K562 (cell line): ENCODE data around the gene FBRS. TPM values are rescaled to one million over a fixed set of nuclear protein-coding genes. Genes with fewer than 3 reads are reported as not detected.

ENCODE experiments used
- AFF4 ChIP-seq: sonication (generic); formaldehyde crosslinking; IDR thresholded peaks from 2 replicates; pipeline ENCODE4 v1.8.0; 2023; ENCODE audit warnings: mild to moderate bottlenecking, missing genetic modification reagents
- BRCA1 ChIP-seq, 2 experiments: fragments of 450-650 bp in 1 of 2; sonication (generic) in 1 of 2; formaldehyde crosslinking in 1 of 2; IDR thresholded peaks; 2 replicates each; pipeline versions ENCODE4 v1.5.0 to v1.6.1; 2017 to 2020; ENCODE audit warnings: mild to moderate bottlenecking in 1 of 2, missing genetic modification reagents in 1 of 2
- CREB5 ChIP-seq: fragments of 250-450 bp; sonication (Bioruptor Pico); IDR thresholded peaks from 2 replicates; pipeline ENCODE4 v1.5.0; 2020; ENCODE audit warnings: mild to moderate bottlenecking
- CTBP1 ChIP-seq: fragments of 450-650 bp; IDR thresholded peaks from 2 replicates; pipeline ENCODE4 v1.6.1; 2016; ENCODE audit warnings: borderline replicate concordance
- EP300 ChIP-seq: IDR thresholded peaks from 2 replicates; pipeline ENCODE4 v1.6.1; 2012; ENCODE audit warnings: low read length, improper control_type of control experiment
- FOSL1 ChIP-seq: fragments of 200-800 bp; sonication (Bioruptor generic); conservative IDR thresholded peaks from 2 replicates; pipeline ENCODE4 v1.6.1; 2016; ENCODE audit warnings: missing genetic modification characterization, missing compliant biosample characterization
- FOXM1 ChIP-seq, 2 experiments: fragments of 450-650 bp in 1 of 2; sonication (generic) in 1 of 2; formaldehyde crosslinking in 1 of 2; IDR thresholded peaks; 2 replicates each; pipeline versions ENCODE4 v1.6.1 to v1.9.0; 2017 to 2022; ENCODE audit warnings: low read depth in 2 of 2, mild to moderate bottlenecking in 2 of 2, missing genetic modification reagents in 1 of 2, moderate library complexity in 1 of 2
- JUN ChIP-seq, 2 experiments: sonication (generic) in 1 of 2; formaldehyde crosslinking in 1 of 2; IDR thresholded peaks; 2 replicates each; pipeline versions ENCODE4 v1.6.1 to v1.8.0; 2012 to 2022; ENCODE audit warnings: borderline replicate concordance in 2 of 2, mild to moderate bottlenecking in 2 of 2, improper control_type of control experiment in 1 of 2, low read depth in 1 of 2, low read length in 1 of 2, missing genetic modification reagents in 1 of 2
- LCOR ChIP-seq: sonication (generic); formaldehyde crosslinking; IDR thresholded peaks from 2 replicates; pipeline ENCODE4 v1.8.0; 2022; ENCODE audit warnings: mild to moderate bottlenecking, missing genetic modification reagents
- NEUROD1 ChIP-seq: fragments of 150-350 bp; IDR thresholded peaks from 2 replicates; pipeline ENCODE4 v1.6.1; 2014; ENCODE audit warnings: borderline replicate concordance, low read length, low read depth; ENCODE audit not compliant: partially characterized antibody
- NR3C1 ChIP-seq: sonication (generic); formaldehyde crosslinking; IDR thresholded peaks from 2 replicates; pipeline ENCODE4 v1.8.1; 2022; ENCODE audit warnings: missing genetic modification reagents
- OTX1 ChIP-seq: fragments of 450-650 bp; formaldehyde crosslinking; IDR thresholded peaks from 2 replicates; pipeline ENCODE4 v1.4.0; 2022; ENCODE audit warnings: mild to moderate bottlenecking
- PHF20 ChIP-seq: fragments of 450-650 bp; IDR thresholded peaks from 2 replicates; pipeline ENCODE4 v1.6.1; 2018; ENCODE audit not compliant: partially characterized antibody
- PHTF2 ChIP-seq: fragments of 250-450 bp; sonication (Bioruptor Pico); IDR thresholded peaks from 2 replicates; pipeline ENCODE4 v1.5.0; 2021; ENCODE audit warnings: mild to moderate bottlenecking
- TCF3 ChIP-seq: sonication (generic); formaldehyde crosslinking; IDR thresholded peaks from 2 replicates; pipeline ENCODE4 v1.4.0; 2020; ENCODE audit warnings: mild to moderate bottlenecking, missing genetic modification reagents
- VEZF1 ChIP-seq: fragments of 200-800 bp; sonication (Bioruptor generic); IDR thresholded peaks from 2 replicates; pipeline ENCODE4 v1.6.1; 2017; ENCODE audit warnings: missing genetic modification characterization, missing compliant biosample characterization
- ZBTB1 ChIP-seq: sonication (generic); formaldehyde crosslinking; IDR thresholded peaks from 2 replicates; pipeline ENCODE4 v1.8.1; 2023; ENCODE audit warnings: missing genetic modification reagents, low read depth, mild to moderate bottlenecking, borderline replicate concordance
- ZC3H8 ChIP-seq: fragments of 450-650 bp; IDR thresholded peaks from 2 replicates; pipeline ENCODE4 v1.6.1; 2017
- ZNF253 ChIP-seq: fragments of 250-450 bp; sonication (Bioruptor Pico); conservative IDR thresholded peaks from 2 replicates; pipeline ENCODE4 v1.6.1; 2021; ENCODE audit warnings: mild to moderate bottlenecking
- ZNF668 ChIP-seq: fragments of 250-450 bp; sonication (Bioruptor Pico); IDR thresholded peaks from 2 replicates; pipeline ENCODE4 v1.8.0; 2022; ENCODE audit warnings: mild to moderate bottlenecking, inconsistent platforms
- polyA plus RNA-seq, 8 experiments: library from polyadenylated mRNA; depleted of rRNA in 4 of 8; stranded (reverse) in 5 of 8; unstranded in 3 of 8; fragments of >200 nt; fragmentation: Nextera tagmentation in 2 of 8; fragmentation: Illumina TruSeq in 1 of 8; extraction: Ambion mirVana in 2 of 8; extraction: Trizol in 1 of 8; gene quantifications; 2 replicates each; pipeline versions ENCODE4 v1.2.1 to v1.2.3, GENCODE V29; 2011 to 2014; ENCODE audit warnings: inconsistent platforms in 1 of 8, missing spikeins in 1 of 8
- total RNA-seq, 7 experiments: library from RNA; depleted of rRNA in 6 of 7; stranded (reverse); fragments of >200 nt in 6 of 7; fragmentation: Illumina TruSeq in 2 of 7; extraction: Trizol in 2 of 7; gene quantifications; 2 replicates each; pipeline versions ENCODE4 v1.2.1 to v1.2.3, GENCODE V29; 2011 to 2021; ENCODE audit warnings: low replicate concordance in 1 of 7

Gene FBRS
- total and polyA plus RNA-seq, 9 of the 15 experiments (the other 6 are each of a cell fraction or from before 2014, with no cell fraction given): 0.32 to 59.5 (median 13.1) TPM

- TF ChIP-seq AFF4 (peak; percentile 23; the same call in 1 of the 2 replicates), TCF3 (CRISPR knock-in tag) (no peak), ZC3H8 (0 out of 2 replicates have a peak, but pooled peaks have one; percentile 45), ZBTB1 (CRISPR knock-in tag) (peak; percentile 97), OTX1 (CRISPR knock-in tag) (peak; percentile 68; the same call in 1 of the 2 replicates), PHTF2 (CRISPR knock-in tag) (no peak), FOXM1 (IDR thresholded peaks at IDR 0.05; ENCODE audit: low read depth) (peak; percentile 55; the same call in 1 of the 2 replicates), FOXM1 (CRISPR knock-in tag; IDR thresholded peaks at IDR 0.05; ENCODE audit: low read depth) (peak; percentile 59), NEUROD1 (peak; percentile 77), CREB5 (CRISPR knock-in tag) (no peak), ZNF253 (CRISPR knock-in tag) (no peak), VEZF1 (CRISPR knock-in tag) (peak; percentile 99), NR3C1 (CRISPR knock-in tag) (peak; percentile 33; the same call in 1 of the 2 replicates), BRCA1 (IDR thresholded peaks at IDR 0.05) (no peak), BRCA1 (CRISPR knock-in tag; IDR thresholded peaks at IDR 0.05) (no peak), CTBP1 (peak; percentile 88), PHF20 (peak; percentile 83), LCOR (CRISPR knock-in tag) (peak; percentile 27), FOSL1 (tag) (peak; percentile 40; the same call in 1 of the 2 replicates), ZNF668 (CRISPR knock-in tag) (no peak), EP300 (peak; percentile 9; the same call in 1 of the 2 replicates), JUN (IDR thresholded peaks at IDR 0.05; ENCODE audit: borderline replicate concordance, low read depth, low read length) (no peak), JUN (CRISPR knock-in tag; IDR thresholded peaks at IDR 0.05; ENCODE audit: borderline replicate concordance) (0 out of 2 replicates have a peak, but pooled peaks have one; percentile 59)
Observed at GRCh38 chr16:30698139-30698815, 40.0 kb downstream of the FBRS start (continued).
